Stomach (tissue), 9 donors: Measurements from ENCODE around the gene TAP2. TPM values are rescaled to one million over a fixed set of nuclear protein-coding genes. Genes with fewer than 3 reads are reported as not detected.

Experiments used
- DNase-seq, 2 donors: peaks; one replicate each; pipeline versions ENCODE4 v3.0.0 to v3.0.0-alpha.2; 2013 to 2019
- H3K27ac ChIP-seq, 5 donors: fragments of 200-600 bp in 4 of 5; sonication (generic) in 4 of 5; one replicate each; pipeline ENCODE4 v1.5.1; 2013 to 2019; ENCODE audit warnings: mild to moderate bottlenecking in 1 of 5, moderate library complexity in 1 of 5
- H3K27me3 ChIP-seq, 3 donors: fragments of 200-600 bp; sonication (generic); one replicate each; pipeline ENCODE4 v1.5.1; 2017 to 2019; ENCODE audit warnings: mixed run types in 1 of 3
- H3K36me3 ChIP-seq, 4 donors: fragments of 200-600 bp; sonication (generic); 1 replicate in 3 of 4; 2 replicates in 1 of 4; pipeline ENCODE4 v1.5.1; 2016 to 2019
- H3K4me1 ChIP-seq, 4 donors: fragments of 200-600 bp; sonication (generic); one replicate each; pipeline ENCODE4 v1.5.1; 2016 to 2019
- H3K4me3 ChIP-seq, 4 donors: fragments of 200-600 bp; sonication (generic) in 3 of 4; one replicate each; pipeline ENCODE4 v1.5.1; 2016 to 2019; ENCODE audit warnings: mild to moderate bottlenecking in 1 of 4
- H3K9me3 ChIP-seq, 4 donors: fragments of 200-600 bp; sonication (generic); one replicate each; pipeline ENCODE4 v1.5.1; 2016 to 2019
- EP300 ChIP-seq: sonication (generic); formaldehyde crosslinking; IDR thresholded peaks from one replicate; pipeline ENCODE4 v1.6.1; 2017; ENCODE audit warnings: antibody characterized with exemption
- POLR2A ChIP-seq, 4 donors: fragments of 450-650 bp; IDR thresholded peaks; one replicate each; pipeline ENCODE4 v1.6.1; 2016; ENCODE audit warnings: antibody characterized with exemption in 4 of 4, control low read depth in 2 of 4, mild to moderate bottlenecking in 1 of 4, moderate library complexity in 1 of 4
- POLR2AphosphoS5 ChIP-seq, 3 donors: sonication (generic); formaldehyde crosslinking; IDR thresholded peaks; one replicate each; pipeline ENCODE4 v1.6.1; 2016; ENCODE audit warnings: antibody characterized with exemption in 3 of 3
- WGBS, 5 donors: extraction: QIAGEN DNeasy Blood & Tissue Kit in 3 of 5; methylation state at CpG; one replicate each; pipeline versions ENCODE4 v1.1.5 to v1.1.7; 2013 to 2018; 5-methylcytosine and 5-hydroxymethylcytosine counted together
- intact Hi-C: fragments of 100-400 bp; cut with DNase I; formaldehyde crosslinking; loops from one replicate; pipeline ENCODE4 v1.15.1; 2023; ENCODE audit warnings: low total_unique reads
- polyA plus RNA-seq, 3 donors: library from polyadenylated mRNA; stranded (reverse); fragments of 200-250 nt; gene quantifications; one replicate each; pipeline ENCODE4 v1.2.3, GENCODE V29; 2013
- total RNA-seq, 5 donors: library from RNA; depleted of rRNA; stranded (reverse); fragments of >200 nt; gene quantifications; one replicate each; pipeline versions ENCODE4 v1.1.0 to v1.2.3, GENCODE V29; 2014 to 2016
- TF ChIP-seq, protein P1 (sequence below), 7 experiments: fragments of 450-650 bp in 4 of 7; fragments of 200-600 bp in 3 of 7; sonication (generic) in 3 of 7; IDR thresholded peaks; one replicate each; pipeline ENCODE4 v1.5.1; 2016 to 2019; ENCODE audit warnings: antibody characterized with exemption in 7 of 7, control low read depth in 2 of 7, mild to moderate bottlenecking in 1 of 7
- donor health status: healthy with polysubstance abuse.
- donor health status: Bipolar disorder and iron deficiency.
- donor health status: healthy.

The TAP2 gene
- total and polyA plus RNA-seq, 8 donors = 1.2 to 449 (median 11.4) TPM

- H3K27ac ChIP-seq = no peak overlapping the region
- intact Hi-C loops = no loop called here
Observed at GRCh38 chr6:32836873-32837272, 1.7 kb downstream of the TAP2 start.

DNA sequence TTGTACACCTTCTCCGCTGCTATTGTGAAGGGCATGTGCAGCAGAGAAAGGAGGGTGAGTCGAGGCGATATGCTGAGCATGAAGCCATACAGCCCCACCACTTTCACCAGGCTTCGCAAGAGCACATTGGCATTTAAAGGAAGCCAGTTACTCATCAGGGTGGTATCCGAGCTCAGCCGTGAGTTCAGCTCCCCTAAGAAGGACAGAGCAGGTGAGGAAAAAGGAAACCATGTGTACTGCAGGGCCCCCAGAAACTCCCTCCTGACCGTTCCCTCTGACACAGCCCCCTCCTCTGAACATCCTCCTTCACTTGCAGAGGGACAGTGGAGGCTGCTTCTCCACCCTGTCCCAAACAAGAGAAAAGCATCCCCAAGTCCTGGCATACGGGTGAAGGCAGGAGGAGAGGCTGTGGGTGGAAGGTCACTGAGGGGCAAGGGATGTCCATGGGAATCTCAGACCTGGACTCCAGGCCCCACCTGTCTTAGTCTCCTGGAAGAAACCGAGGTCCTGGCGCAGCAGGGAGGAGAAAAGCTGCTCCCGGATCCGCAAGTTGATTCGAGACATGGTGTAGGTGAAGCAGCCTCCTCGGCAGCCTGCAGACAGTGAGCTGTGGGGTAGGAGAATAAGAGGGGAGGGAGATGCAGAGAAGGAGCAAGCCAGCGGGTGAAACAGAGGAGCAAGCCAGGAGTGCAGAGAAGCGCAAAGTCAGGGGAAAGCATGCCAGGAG lies 3.2 kb downstream of the TAP2 start:
- intact Hi-C loops = no loop called here
- no peaks in the 10 kb centered on the region for H3K27me3 ChIP-seq
- no peak overlapping the region for H3K27ac ChIP-seq
- TF ChIP-seq, protein P1, sequence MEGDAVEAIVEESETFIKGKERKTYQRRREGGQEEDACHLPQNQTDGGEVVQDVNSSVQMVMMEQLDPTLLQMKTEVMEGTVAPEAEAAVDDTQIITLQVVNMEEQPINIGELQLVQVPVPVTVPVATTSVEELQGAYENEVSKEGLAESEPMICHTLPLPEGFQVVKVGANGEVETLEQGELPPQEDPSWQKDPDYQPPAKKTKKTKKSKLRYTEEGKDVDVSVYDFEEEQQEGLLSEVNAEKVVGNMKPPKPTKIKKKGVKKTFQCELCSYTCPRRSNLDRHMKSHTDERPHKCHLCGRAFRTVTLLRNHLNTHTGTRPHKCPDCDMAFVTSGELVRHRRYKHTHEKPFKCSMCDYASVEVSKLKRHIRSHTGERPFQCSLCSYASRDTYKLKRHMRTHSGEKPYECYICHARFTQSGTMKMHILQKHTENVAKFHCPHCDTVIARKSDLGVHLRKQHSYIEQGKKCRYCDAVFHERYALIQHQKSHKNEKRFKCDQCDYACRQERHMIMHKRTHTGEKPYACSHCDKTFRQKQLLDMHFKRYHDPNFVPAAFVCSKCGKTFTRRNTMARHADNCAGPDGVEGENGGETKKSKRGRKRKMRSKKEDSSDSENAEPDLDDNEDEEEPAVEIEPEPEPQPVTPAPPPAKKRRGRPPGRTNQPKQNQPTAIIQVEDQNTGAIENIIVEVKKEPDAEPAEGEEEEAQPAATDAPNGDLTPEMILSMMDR (IDR thresholded peaks at IDR 0.05) = no peak
- no peak for TF ChIP-seq EP300
- no peak for TF ChIP-seq POLR2AphosphoS5 (IDR thresholded peaks at IDR 0.05)
- no peak for TF ChIP-seq POLR2A (IDR thresholded peaks at IDR 0.05)
- H3K36me3 ChIP-seq = peaks cover 19 to 61% (median 52%) of the 10 kb centered on the region in 4 donors
- H3K4me3 ChIP-seq = no peak overlapping the region
- 93 to 96% (median 95%) methylated on average over 16 of the region's 16 CpGs for WGBS, 5 donors
- DNase-seq = no peak
- no peaks in the 10 kb centered on the region for H3K9me3 ChIP-seq
- peaks cover 8 to 25% (median 15%) of the 10 kb centered on the region in 4 donors for H3K4me1 ChIP-seq

More at GRCh38 chr6:32836873-32837272, 1.7 kb downstream of the TAP2 start:
- Histone ChIP-seq H3K36me3 (peaks cover 6 to 61% (median 51%) of the 10 kb centered on the region in 4 donors), H3K4me1 (peaks cover 8 to 31% (median 22%) of the 10 kb centered on the region in 4 donors), H3K4me3 (no peak overlapping the region), H3K27me3 (no peaks in the 10 kb centered on the region), H3K9me3 (no peaks in the 10 kb centered on the region)
- no peak for DNase-seq
- no peak for TF ChIP-seq POLR2AphosphoS5 (IDR thresholded peaks at IDR 0.05)
- TF ChIP-seq, protein P1 (IDR thresholded peaks at IDR 0.05) = no peak
- TF ChIP-seq POLR2A (IDR thresholded peaks at IDR 0.05) = no peak
- no peak for TF ChIP-seq EP300
- 73 to 82% (median 78%) methylated on average over 2 of the region's 2 CpGs for WGBS, 5 donors

- Histone ChIP-seq H3K27ac (no peak overlapping the region), H3K4me3 (no peak overlapping the region), H3K9me3 (no peaks in the 10 kb centered on the region), H3K4me1 (peaks cover 8 to 18% (median 11%) of the 10 kb centered on the region in 4 donors), H3K36me3 (peaks cover 31 to 76% (median 66%) of the 10 kb centered on the region in 4 donors), H3K27me3 (no peaks in the 10 kb centered on the region)
- WGBS, 5 donors = 80 to 91% (median 85%) methylated on average over 5 of the region's 5 CpGs
- TF ChIP-seq, protein P1 (IDR thresholded peaks at IDR 0.05) = no peak
- TF ChIP-seq EP300 (no peak), POLR2A (IDR thresholded peaks at IDR 0.05) (no peak), POLR2AphosphoS5 (IDR thresholded peaks at IDR 0.05) (no peak)
- DNase-seq = no peak
- intact Hi-C loops = no loop called here
Observed at GRCh38 chr6:32833664-32834063, 4.9 kb downstream of the TAP2 start.

DNA sequence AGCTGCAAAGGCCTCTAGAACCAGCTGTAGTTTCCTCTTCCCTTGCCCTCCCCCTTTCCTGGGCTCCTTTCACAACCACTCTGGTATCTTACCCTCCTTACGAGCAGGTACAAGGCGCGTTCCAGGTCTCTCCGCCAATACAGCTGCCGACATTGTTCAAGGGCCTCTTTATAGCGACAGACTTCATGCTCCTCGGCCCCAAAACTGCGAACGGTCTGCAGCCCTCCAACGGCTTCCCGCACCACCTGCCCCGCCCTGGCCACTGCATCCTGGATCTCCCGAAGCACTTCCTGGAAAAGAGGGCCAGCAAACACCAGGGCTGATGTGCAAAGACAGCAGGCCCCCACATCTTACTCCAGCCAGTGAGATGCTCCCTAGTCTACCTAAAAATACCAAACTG lies 6.0 kb downstream of the TAP2 start:
- Histone ChIP-seq H3K27me3 (no peaks in the 10 kb centered on the region), H3K36me3 (peaks cover 31 to 87% (median 74%) of the 10 kb centered on the region in 4 donors), H3K9me3 (no peaks in the 10 kb centered on the region), H3K27ac (no peak overlapping the region), H3K4me3 (no peak overlapping the region), H3K4me1 (peaks cover 4 to 13% (median 5%) of the 10 kb centered on the region in 4 donors)
- TF ChIP-seq POLR2AphosphoS5 (IDR thresholded peaks at IDR 0.05) = no peak
- TF ChIP-seq POLR2A (IDR thresholded peaks at IDR 0.05) = no peak
- TF ChIP-seq, protein P1 (IDR thresholded peaks at IDR 0.05) = no peak
- no peak for TF ChIP-seq EP300
- 74 to 88% (median 79%) methylated on average over 13 of the region's 13 CpGs for WGBS, 5 donors
- intact Hi-C loops = no loop called here
- no peak for DNase-seq
